ENCODE data around the gene FAM216B. TPM values are rescaled to one million over a fixed set of nuclear protein-coding genes. Genes with fewer than 3 reads are reported as not detected.

The FAM216B gene
- total and polyA plus RNA-seq, 2 experiments from 2014 or later, result 0.06 TPM; not detected in 1

- Histone ChIP-seq H3K9me2 (ENCODE audit: insufficient read depth) (peaks cover 6% of the 10 kb centered on the region), H3K4me1 (ENCODE audit: insufficient read depth) (no peaks in the 10 kb centered on the region), H3F3A (replicated peaks; ENCODE audit: low read depth) (no peaks in the 10 kb centered on the region), H3K27me3 (ENCODE audit: insufficient read depth) (no peaks in the 10 kb centered on the region), H3K4me2 (no peak overlapping the region), H3K36me3 (ENCODE audit: insufficient read depth) (no peaks in the 10 kb centered on the region), H2AFZ (0 out of 2 replicates have a peak overlapping the region, but pooled peaks have one; percentile 38), H3K4me3 (no peak overlapping the region), H3K27ac (ENCODE audit: low read depth) (no peak overlapping the region), H4K20me1 (replicated peaks; ENCODE audit: insufficient read depth) (no peaks in the 10 kb centered on the region), H3K79me2 (replicated peaks; ENCODE audit: insufficient read depth) (no peaks in the 10 kb centered on the region)
- Mint-ChIP-seq H3K4me3 (no peak overlapping the region), H3K36me3 (ENCODE audit: low read depth) (no peaks in the 10 kb centered on the region), H3K4me1 (peaks cover 6% of the 10 kb centered on the region; the same call in 2 of the 3 replicates), H3K27me3 (ENCODE audit: insufficient read depth, low read depth, poor library complexity) (peaks cover 4% of the 10 kb centered on the region), H3K27ac (no peak overlapping the region), H3K9me3 (no peaks in the 10 kb centered on the region)
- DNase-seq (ENCODE audit: low spot score) (no peak), ATAC-seq (no peak)
- TF ChIP-seq ZNF462 (CRISPR knock-in tag; IDR thresholded peaks at IDR 0.05), result no peak
- no peak for TF ChIP-seq CREB1 (CRISPR knock-in tag; IDR thresholded peaks at IDR 0.05; ENCODE audit: low read depth)
- no peak for TF ChIP-seq EZH2 (IDR thresholded peaks at IDR 0.05; ENCODE audit: low read depth, unreplicated experiment)
- no peak for TF ChIP-seq ZNF114 (CRISPR knock-in tag; IDR thresholded peaks at IDR 0.05)
- no peak for TF ChIP-seq EZH2phosphoT487 (IDR thresholded peaks at IDR 0.05; ENCODE audit: unreplicated experiment)
- TF ChIP-seq ETS1 (IDR thresholded peaks at IDR 0.05), result no peak
- no peak for TF ChIP-seq JUNB (IDR thresholded peaks at IDR 0.05; ENCODE audit: unreplicated experiment)
- no peak for TF ChIP-seq CTCF (conservative IDR thresholded peaks at IDR 0.05; ENCODE audit: low read depth in 2 of 2)
- no peak for TF ChIP-seq STAT1 (IDR thresholded peaks at IDR 0.05; ENCODE audit: unreplicated experiment)
- no peak for TF ChIP-seq POLR2AphosphoS5 (IDR thresholded peaks at IDR 0.05; ENCODE audit: low read depth)
- no peak for TF ChIP-seq REST (IDR thresholded peaks at IDR 0.05; ENCODE audit: unreplicated experiment)
- TF ChIP-seq NANOG (IDR thresholded peaks at IDR 0.05; ENCODE audit: borderline replicate concordance), result no peak
- TF ChIP-seq ZNF331 (CRISPR knock-in tag; IDR thresholded peaks at IDR 0.05; ENCODE audit: low read depth), result no peak
Observed at GRCh38 chr13:42746866-42747265, 34.5 kb upstream of the FAM216B start.

Data from GM23338 (cell line).